H9 (cell line): ENCODE data around the gene ST8SIA2. TPM values are rescaled to one million over a fixed set of nuclear protein-coding genes. Genes with fewer than 3 reads are reported as not detected.

Experiments
- DNase-seq: peaks from one replicate; pipeline ENCODE4 v3.0.0-alpha.2; 2017
- H2AFZ ChIP-seq: one replicate; pipeline ENCODE4 v1.6.1; 2013; ENCODE audit warnings: mild to moderate bottlenecking, low read length, control low read depth, moderate library complexity
- H2AK5ac ChIP-seq: 2 replicates; pipeline ENCODE4 v1.6.1; 2013; ENCODE audit warnings: low read length, control low read depth, mixed read lengths; ENCODE audit not compliant: insufficient read length
- H2BK120ac ChIP-seq: one replicate; pipeline ENCODE4 v1.6.1; 2013; ENCODE audit warnings: low read depth, mild to moderate bottlenecking, low read length, control low read depth, inconsistent platforms; ENCODE audit not compliant: poor library complexity, severe bottlenecking
- H2BK12ac ChIP-seq: 2 replicates; pipeline ENCODE4 v1.6.1; 2013; ENCODE audit warnings: low read length, control low read depth, mixed read lengths, low read depth; ENCODE audit not compliant: insufficient read length
- H2BK15ac ChIP-seq: 2 replicates; pipeline ENCODE4 v1.6.1; 2013; ENCODE audit warnings: low read depth, low read length, control low read depth
- H2BK20ac ChIP-seq: one replicate; pipeline ENCODE4 v1.6.1; 2013; ENCODE audit warnings: low read depth, mild to moderate bottlenecking, low read length, control low read depth, inconsistent platforms; ENCODE audit not compliant: poor library complexity, severe bottlenecking
- H2BK5ac ChIP-seq: 2 replicates; pipeline ENCODE4 v1.6.1; 2013; ENCODE audit warnings: low read length, control low read depth, mixed read lengths; ENCODE audit not compliant: insufficient read length
- H3K14ac ChIP-seq: 2 replicates; pipeline ENCODE4 v1.6.1; 2013; ENCODE audit warnings: low read length, control low read depth; ENCODE audit not compliant: insufficient read depth
- H3K18ac ChIP-seq: 2 replicates; pipeline ENCODE4 v1.6.1; 2013; ENCODE audit warnings: low read depth, mild to moderate bottlenecking, mixed read lengths, low read length, control low read depth; ENCODE audit not compliant: insufficient read length
- H3K23ac ChIP-seq: 2 replicates; pipeline ENCODE4 v1.6.1; 2013; ENCODE audit warnings: low read length, control low read depth, mixed read lengths, low read depth; ENCODE audit not compliant: insufficient read length
- H3K23me2 ChIP-seq: 2 replicates; pipeline ENCODE4 v1.6.1; 2013; ENCODE audit warnings: low read depth, mild to moderate bottlenecking, mixed read lengths, low read length, control low read depth; ENCODE audit not compliant: insufficient read length, poor library complexity, severe bottlenecking
- H3K27ac ChIP-seq: 2 replicates; pipeline ENCODE4 v1.5.1; 2013; ENCODE audit warnings: low read length, control low read depth, mixed read lengths, low read depth; ENCODE audit not compliant: insufficient read length
- H3K27me3 ChIP-seq: 2 replicates; pipeline ENCODE4 v1.6.1; 2013; ENCODE audit warnings: low read length, control low read depth, inconsistent platforms; ENCODE audit not compliant: insufficient read depth
- H3K4ac ChIP-seq: 2 replicates; pipeline ENCODE4 v1.6.1; 2013; ENCODE audit warnings: low read depth, mild to moderate bottlenecking, control low read depth, inconsistent platforms, low read length, moderate library complexity
- H3K4me1 ChIP-seq: 2 replicates; pipeline ENCODE4 v1.6.1; 2013; ENCODE audit warnings: low read length, control low read depth, inconsistent platforms; ENCODE audit not compliant: insufficient read depth
- H3K4me2 ChIP-seq: 2 replicates; pipeline ENCODE4 v1.6.1; 2013; ENCODE audit warnings: low read length, control low read depth, mixed read lengths; ENCODE audit not compliant: insufficient read length, insufficient read depth
- H3K56ac ChIP-seq: 2 replicates; pipeline ENCODE4 v1.6.1; 2013; ENCODE audit warnings: low read depth, mild to moderate bottlenecking, mixed read lengths, low read length, control low read depth; ENCODE audit not compliant: insufficient read length
- H3K79me1 ChIP-seq: 2 replicates; pipeline ENCODE4 v1.6.1; 2013; ENCODE audit warnings: low read depth, mild to moderate bottlenecking, moderate library complexity, low read length, control low read depth, inconsistent platforms; ENCODE audit not compliant: insufficient read depth, poor library complexity, severe bottlenecking
- H3K79me2 ChIP-seq: 2 replicates; pipeline ENCODE4 v1.6.1; 2013; ENCODE audit warnings: low read length, control low read depth, inconsistent platforms; ENCODE audit not compliant: insufficient read depth
- H3K9ac ChIP-seq: 2 replicates; pipeline ENCODE4 v1.6.1; 2013; ENCODE audit warnings: low read length, control low read depth, mixed read lengths; ENCODE audit not compliant: insufficient read length; ENCODE audit errors: extremely low read depth
- H3K9me3 ChIP-seq: one replicate; pipeline ENCODE4 v1.6.1; 2013; ENCODE audit warnings: low read depth, low read length, inconsistent platforms; ENCODE audit not compliant: control insufficient read depth
- H3T11ph ChIP-seq: one replicate; pipeline ENCODE4 v1.6.1; 2013; ENCODE audit warnings: mild to moderate bottlenecking, low read length, control low read depth, inconsistent platforms
- H4K20me1 ChIP-seq: one replicate; pipeline ENCODE4 v1.6.1; 2013; ENCODE audit not compliant: control insufficient read depth, insufficient read length, insufficient read depth
- H4K5ac ChIP-seq: 2 replicates; pipeline ENCODE4 v1.6.1; 2013; ENCODE audit warnings: low read depth, mild to moderate bottlenecking, mixed read lengths, low read length, control low read depth; ENCODE audit not compliant: insufficient read length
- H4K8ac ChIP-seq: replicated peaks from 2 replicates; pipeline ENCODE4 v1.6.1; 2013; ENCODE audit warnings: low read length, control low read depth, mixed read lengths, low read depth; ENCODE audit not compliant: insufficient read length
- H4K91ac ChIP-seq: 2 replicates; pipeline ENCODE4 v1.6.1; 2013; ENCODE audit warnings: low read depth, mild to moderate bottlenecking, moderate library complexity, mixed read lengths, low read length, control low read depth; ENCODE audit not compliant: insufficient read length
- H3K27ac Mint-ChIP-seq, 3 experiments: 2 replicates in 2 of 3; 3 replicates in 1 of 3; pipeline ENCODE4 v1.8.0; 2020 to 2021; ENCODE audit warnings: mixed read lengths in 3 of 3, mild to moderate bottlenecking in 1 of 3, moderate library complexity in 1 of 3
- H3K27me3 Mint-ChIP-seq: 2 replicates; pipeline ENCODE4 v1.8.0; 2021; ENCODE audit warnings: low read depth, mild to moderate bottlenecking, moderate library complexity, mixed read lengths
- H3K36me3 Mint-ChIP-seq, 3 experiments: 2 replicates in 2 of 3; 3 replicates in 1 of 3; pipeline ENCODE4 v1.8.0; 2020 to 2021; ENCODE audit warnings: low read depth in 3 of 3, mixed read lengths in 3 of 3; ENCODE audit not compliant: insufficient read depth in 1 of 3
- H3K4me1 Mint-ChIP-seq, 2 experiments: 2 replicates each; pipeline ENCODE4 v1.8.0; 2020; ENCODE audit warnings: mixed read lengths in 2 of 2
- H3K4me3 Mint-ChIP-seq, 2 experiments: 2 replicates in 1 of 2; 3 replicates in 1 of 2; pipeline ENCODE4 v1.8.0; 2020 to 2021; ENCODE audit warnings: mild to moderate bottlenecking in 2 of 2, mixed read lengths in 2 of 2, moderate library complexity in 1 of 2
- H3K9me3 Mint-ChIP-seq, 2 experiments: 2 replicates in 1 of 2; 3 replicates in 1 of 2; pipeline ENCODE4 v1.8.0; 2020; ENCODE audit warnings: mild to moderate bottlenecking in 2 of 2, mixed read lengths in 2 of 2, moderate library complexity in 1 of 2
- CTCF ChIP-seq: fragments of 200-600 bp; sonication (generic); conservative IDR thresholded peaks from 3 replicates; pipeline ENCODE4 v1.8.0; 2021; ENCODE audit warnings: antibody characterized with exemption, mild to moderate bottlenecking
- WGBS: extraction: QIAGEN DNeasy Blood & Tissue Kit; methylation state at CpG from one replicate; pipeline ENCODE4 v1.1.7; 2013; ENCODE audit warnings: missing lambda C conversion rate, low lambda C conversion rate, mixed read lengths; ENCODE audit not compliant: insufficient read length; ENCODE audit errors: extremely low coverage; 5-methylcytosine and 5-hydroxymethylcytosine counted together
- long read RNA-seq: library from polyadenylated mRNA; unstranded; transcript quantifications from one replicate; pipeline ENCODE4 v2.0.0, GENCODE V29; 2020
- total RNA-seq: library from RNA; stranded (reverse); gene quantifications from 2 replicates; pipeline ENCODE4 v1.2.1, GENCODE V29; 2021

The ST8SIA2 gene
- 1.8 and 3.2 TPM in 2 replicates for total RNA-seq
- long read RNA-seq, full-length matches to known transcripts: 3 of 7 reads
- long read RNA-seq, partial matches to known transcripts: 3 of 7 reads
- long read RNA-seq, other reads (novel, unspliced or antisense): 1 of 7 reads

- Histone ChIP-seq H4K20me1 (no peaks in the 10 kb centered on the region), H2AK5ac (no peak within 1 kb of the TSS), H2BK15ac (no peak within 1 kb of the TSS), H3K23me2 (peaks cover 14% of the 10 kb centered on the region), H2BK20ac (no peak within 1 kb of the TSS), H3K27me3 (peaks cover 19% of the 10 kb centered on the region; the same call in 1 of the 2 replicates), H2BK120ac (no peak within 1 kb of the TSS), H3K18ac (peak within 1 kb of the TSS; percentile 25), H3K9me3 (no peaks in the 10 kb centered on the region), H2BK12ac (no peak within 1 kb of the TSS), H3K79me2 (no peaks in the 10 kb centered on the region), H3K4me2 (peak within 1 kb of the TSS; percentile 72), H3K27ac (no peak within 1 kb of the TSS), H4K8ac (no peak within 1 kb of the TSS), H3K4ac (no peak within 1 kb of the TSS), H3K4me1 (peaks cover 4% of the 10 kb centered on the region; the same call in 1 of the 2 replicates), H3K14ac (peak within 1 kb of the TSS; percentile 72; the same call in 1 of the 2 replicates), H2BK5ac (no peak within 1 kb of the TSS), H4K5ac (no peak within 1 kb of the TSS), H3K56ac (no peak within 1 kb of the TSS), H3K79me1 (no peaks in the 10 kb centered on the region), H3K23ac (no peak within 1 kb of the TSS), H4K91ac (no peak within 1 kb of the TSS), H3T11ph (no peak within 1 kb of the TSS), H3K9ac (no peak within 1 kb of the TSS), H2AFZ (no peak within 1 kb of the TSS)
- Mint-ChIP-seq H3K9me3 (no peaks in the 10 kb centered on the region; a peak in 1 of 5 replicates), H3K27me3 (peaks cover 95% of the 10 kb centered on the region), H3K4me1 (peaks cover 21 to 25% of the 10 kb centered on the region in 2 experiments), H3K4me3 (peak within 1 kb of the TSS; percentile 84 to 97), H3K36me3 (peaks cover 0 to 5% (median 2%) of the 10 kb centered on the region in 3 experiments; a peak in 4 of 7 replicates), H3K27ac (peak within 1 kb of the TSS in 1 of 3 experiments; percentile 16; a peak in 1 of 7 replicates)
- peak; percentile 76 for DNase-seq
- WGBS: no CpG with 5 or more reads among the region's 78 CpGs
- no peak for TF ChIP-seq CTCF
Observed at GRCh38 chr15:92393071-92393979, at the start of gene ST8SIA2. Gene ST8SIA2 (plus strand): TSS chr15:92393881. CDS start chr15:92394065, 184 bp downstream.
